ENCODE results near the gene SLC35F4.

The SLC35F4 gene

GRCh38 chr14:57549016-57549564 is 316.8 kb downstream of the SLC35F4 start:
- in situ Hi-C loops (cut with MboI; ENCODE audit: low sequenced_read_pairs) = no loop called here

GRCh38 chr14:57547131-57547530 is 318.8 kb downstream of the SLC35F4 start:
- in situ Hi-C loops (cut with MboI; ENCODE audit: low sequenced_read_pairs) = no loop called here

- in situ Hi-C loops (cut with MboI; ENCODE audit: low sequenced_read_pairs) = no loop called here
Observed at GRCh38 chr14:57533214-57533613, 332.7 kb downstream of the SLC35F4 start.

GRCh38 chr14:57530571-57530970 is 335.3 kb downstream of the SLC35F4 start:
- in situ Hi-C loops (cut with MboI; ENCODE audit: low sequenced_read_pairs) = no loop called here

GRCh38 chr14:57526942-57527341 is 338.9 kb downstream of the SLC35F4 start:
- in situ Hi-C loops (cut with MboI; ENCODE audit: low sequenced_read_pairs) = no loop called here

- in situ Hi-C loops (cut with MboI; ENCODE audit: low sequenced_read_pairs) = no loop called here
Observed at GRCh38 chr14:57519043-57519442, 346.8 kb downstream of the SLC35F4 start.

Data from HL-60/S4 treated with phorbol 12-myristate 13-acetate at 8.2 ng/mL for 4 days and 3 days (cell line).